Fibroblast of lung (primary cell): ENCODE measurements around the gene PPP1CC. TPM values are rescaled to one million over a fixed set of nuclear protein-coding genes. Genes with fewer than 3 reads are reported as not detected.

Experiments used
- DNase-seq, 2 donors: peaks; one replicate each; pipeline versions ENCODE4 v3.0.0 to v3.0.0-alpha.2; 2010; ENCODE audit warnings: low read depth in 2 of 2
- H2AFZ ChIP-seq: 2 replicates; pipeline ENCODE4 v1.5.1; 2012; ENCODE audit warnings: low read length, control low read depth, inconsistent platforms
- H3K27ac ChIP-seq: 2 replicates; pipeline ENCODE4 v1.5.1; 2011; ENCODE audit warnings: low read length, control low read depth; ENCODE audit not compliant: insufficient read depth
- H3K27me3 ChIP-seq: 2 replicates; pipeline ENCODE4 v1.5.1; 2011; ENCODE audit warnings: mild to moderate bottlenecking, low read length; ENCODE audit not compliant: control insufficient read depth, insufficient read depth
- H3K36me3 ChIP-seq: 2 replicates; pipeline ENCODE4 v1.5.1; 2011; ENCODE audit warnings: low read length; ENCODE audit not compliant: control insufficient read depth, insufficient read depth
- H3K4me1 ChIP-seq: 2 replicates; pipeline ENCODE4 v1.5.1; 2011; ENCODE audit warnings: low read length; ENCODE audit not compliant: control insufficient read depth, insufficient read depth; ENCODE audit errors: extremely low read depth
- H3K4me2 ChIP-seq: 2 replicates; pipeline ENCODE4 v1.5.1; 2011; ENCODE audit warnings: low read length, control low read depth; ENCODE audit not compliant: insufficient read depth; ENCODE audit errors: extremely low read depth
- H3K4me3 ChIP-seq, 4 experiments: fragments of 200-600 bp in 1 of 4; sonication (generic) in 1 of 4; replicated peaks in 1 of 4; 2 replicates each; pipeline ENCODE4 v1.5.1; 2011 to 2016; ENCODE audit warnings: low read length in 4 of 4, low read depth in 3 of 4, mild to moderate bottlenecking in 3 of 4, control low read depth in 2 of 4, inconsistent platforms in 1 of 4, mixed read lengths in 1 of 4; ENCODE audit not compliant: insufficient read depth in 1 of 4; ENCODE audit errors: control extremely low read depth in 1 of 4
- H3K79me2 ChIP-seq: 2 replicates; pipeline ENCODE4 v1.5.1; 2012; ENCODE audit warnings: mild to moderate bottlenecking, low read length, inconsistent platforms; ENCODE audit not compliant: control insufficient read depth, insufficient read depth
- H3K9ac ChIP-seq: 2 replicates; pipeline ENCODE4 v1.5.1; 2011; ENCODE audit warnings: mild to moderate bottlenecking, low read length, control low read depth; ENCODE audit not compliant: insufficient read depth
- H3K9me3 ChIP-seq: 2 replicates; pipeline ENCODE4 v1.5.1; 2012; ENCODE audit warnings: low read depth, low read length; ENCODE audit not compliant: control insufficient read depth, insufficient read depth
- H4K20me1 ChIP-seq: 2 replicates; pipeline ENCODE4 v1.5.1; 2011; ENCODE audit warnings: low read length; ENCODE audit not compliant: control insufficient read depth, insufficient read depth; ENCODE audit errors: extremely low read depth
- EZH2 ChIP-seq: IDR thresholded peaks from 2 replicates; pipeline ENCODE4 v1.5.1; 2012; ENCODE audit warnings: low read length, control low read depth, mild to moderate bottlenecking; ENCODE audit errors: missing control alignments
- polyA plus RNA-seq, 2 donors: library from polyadenylated mRNA; depleted of rRNA in 1 of 2; stranded (reverse) in 1 of 2; unstranded in 1 of 2; fragments of >200 nt; gene quantifications; 2 replicates each; pipeline ENCODE4 v1.2.1, GENCODE V29; 2011 to 2012; ENCODE audit warnings: missing spikeins in 1 of 2
- total RNA-seq: library from RNA; depleted of rRNA; stranded (reverse); fragments of >200 nt; gene quantifications from 2 replicates; pipeline ENCODE4 v1.2.1, GENCODE V29; 2014
- TF ChIP-seq, protein P1 (sequence below), 2 donors: IDR thresholded peaks in 1 of 2; conservative IDR thresholded peaks in 1 of 2; 1 replicate in 1 of 2; 2 replicates in 1 of 2; pipeline ENCODE4 v1.5.1; 2011 to 2012; ENCODE audit warnings: low read length in 2 of 2, control low read depth in 1 of 2, inconsistent platforms in 1 of 2, low read depth in 1 of 2, mild to moderate bottlenecking in 1 of 2

The PPP1CC gene
- total and polyA plus RNA-seq, 2 donors (not counting 1 experiment from before 2014, with no cell fraction given) = 110 to 112 TPM

DNA sequence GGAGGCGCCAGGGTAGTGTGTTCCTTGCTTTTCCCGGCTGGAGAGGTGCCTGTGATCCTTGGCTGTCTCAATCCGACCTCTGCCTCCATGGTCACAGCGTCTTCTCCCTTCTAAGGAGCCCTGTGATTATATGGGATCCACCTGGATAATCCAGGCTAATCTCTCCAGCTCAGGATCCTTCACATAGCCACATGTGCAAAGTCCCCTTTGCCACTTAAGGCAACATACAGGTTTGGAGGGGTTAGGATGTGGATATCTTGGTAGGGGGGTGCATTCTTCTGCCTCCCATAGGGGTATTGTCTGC lies 52.6 kb downstream of the PPP1CC start:
- no peak overlapping the region for H2AFZ ChIP-seq
- no peak for DNase-seq
- H3K9me3 ChIP-seq = no peaks in the 10 kb centered on the region
- no peak overlapping the region for H3K27ac ChIP-seq
- no peak overlapping the region for H3K4me3 ChIP-seq
- no peaks in the 10 kb centered on the region for H4K20me1 ChIP-seq
- H3K9ac ChIP-seq = no peak overlapping the region
- no peak overlapping the region for H3K4me2 ChIP-seq
- H3K27me3 ChIP-seq = peaks cover 9% of the 10 kb centered on the region
- no peaks in the 10 kb centered on the region for H3K79me2 ChIP-seq
- H3K4me1 ChIP-seq = peaks cover 3% of the 10 kb centered on the region
- TF ChIP-seq, protein P1, sequence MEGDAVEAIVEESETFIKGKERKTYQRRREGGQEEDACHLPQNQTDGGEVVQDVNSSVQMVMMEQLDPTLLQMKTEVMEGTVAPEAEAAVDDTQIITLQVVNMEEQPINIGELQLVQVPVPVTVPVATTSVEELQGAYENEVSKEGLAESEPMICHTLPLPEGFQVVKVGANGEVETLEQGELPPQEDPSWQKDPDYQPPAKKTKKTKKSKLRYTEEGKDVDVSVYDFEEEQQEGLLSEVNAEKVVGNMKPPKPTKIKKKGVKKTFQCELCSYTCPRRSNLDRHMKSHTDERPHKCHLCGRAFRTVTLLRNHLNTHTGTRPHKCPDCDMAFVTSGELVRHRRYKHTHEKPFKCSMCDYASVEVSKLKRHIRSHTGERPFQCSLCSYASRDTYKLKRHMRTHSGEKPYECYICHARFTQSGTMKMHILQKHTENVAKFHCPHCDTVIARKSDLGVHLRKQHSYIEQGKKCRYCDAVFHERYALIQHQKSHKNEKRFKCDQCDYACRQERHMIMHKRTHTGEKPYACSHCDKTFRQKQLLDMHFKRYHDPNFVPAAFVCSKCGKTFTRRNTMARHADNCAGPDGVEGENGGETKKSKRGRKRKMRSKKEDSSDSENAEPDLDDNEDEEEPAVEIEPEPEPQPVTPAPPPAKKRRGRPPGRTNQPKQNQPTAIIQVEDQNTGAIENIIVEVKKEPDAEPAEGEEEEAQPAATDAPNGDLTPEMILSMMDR (conservative IDR thresholded peaks at IDR 0.05 in 1 of 2, IDR thresholded peaks at IDR 0.05 in 1 of 2; ENCODE audit: low read depth in 1 of 2, low read length in 2 of 2) = no peak
- TF ChIP-seq EZH2 = no peak
- H3K36me3 ChIP-seq = no peaks in the 10 kb centered on the region

DNA sequence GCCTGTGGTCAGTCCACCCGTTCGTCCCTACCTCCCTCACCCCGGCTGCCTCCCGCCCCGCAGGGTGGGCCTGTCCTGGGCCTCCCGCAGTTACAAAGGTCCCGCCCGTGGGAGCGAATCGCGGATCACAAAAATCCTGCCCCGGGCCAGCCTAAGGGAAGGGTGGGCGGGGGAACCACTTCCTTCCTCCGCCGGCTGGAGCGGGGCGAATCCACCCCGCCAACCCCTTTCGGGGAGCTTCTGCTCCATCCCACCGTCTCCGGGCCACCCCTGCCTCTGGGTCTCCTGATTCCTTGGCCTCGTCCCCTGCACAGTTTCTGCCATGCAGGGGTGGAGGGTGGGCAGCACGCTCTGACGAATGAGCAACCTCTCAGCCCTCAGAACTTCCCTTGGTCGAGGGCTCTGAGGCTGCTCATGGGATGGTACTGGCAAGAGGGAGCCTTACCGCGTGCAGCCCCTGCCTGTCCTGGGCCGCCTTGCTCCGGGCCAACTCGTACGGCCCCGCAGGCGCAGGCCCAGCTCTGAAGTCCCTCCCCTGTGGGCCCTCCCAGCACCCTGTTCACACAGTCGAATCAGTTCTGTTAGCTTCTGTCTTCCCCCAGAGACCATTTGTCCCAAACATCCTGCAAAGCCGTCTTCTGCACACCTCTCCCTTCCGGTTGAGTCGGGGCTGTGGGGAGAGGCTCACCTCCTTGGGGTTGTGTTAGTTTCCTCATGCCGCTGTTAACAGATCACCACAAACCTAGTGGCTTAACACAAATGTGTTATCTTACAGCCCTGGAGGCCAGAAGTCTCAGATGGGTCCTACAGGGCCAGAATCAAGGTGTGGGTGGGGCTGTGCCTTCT lies 53.2 kb downstream of the PPP1CC start:
- Histone ChIP-seq H3K4me3 (peak overlapping the region in 2 of 4 experiments; percentile 40 to 58), H2AFZ (peak overlapping the region; percentile 89), H3K36me3 (no peaks in the 10 kb centered on the region), H3K27ac (no peak overlapping the region), H3K9ac (no peak overlapping the region), H3K4me2 (peak overlapping the region; percentile 64), H3K9me3 (no peaks in the 10 kb centered on the region), H4K20me1 (no peaks in the 10 kb centered on the region), H3K27me3 (peaks cover 9% of the 10 kb centered on the region), H3K4me1 (peaks cover 3% of the 10 kb centered on the region), H3K79me2 (no peaks in the 10 kb centered on the region)
- DNase-seq = peak; percentile 25 to 26
- TF ChIP-seq EZH2 = peak; percentile 27
- TF ChIP-seq, protein P1 (conservative IDR thresholded peaks at IDR 0.05 in 1 of 2, IDR thresholded peaks at IDR 0.05 in 1 of 2; ENCODE audit: low read depth in 1 of 2, low read length in 2 of 2) = no peak

DNA sequence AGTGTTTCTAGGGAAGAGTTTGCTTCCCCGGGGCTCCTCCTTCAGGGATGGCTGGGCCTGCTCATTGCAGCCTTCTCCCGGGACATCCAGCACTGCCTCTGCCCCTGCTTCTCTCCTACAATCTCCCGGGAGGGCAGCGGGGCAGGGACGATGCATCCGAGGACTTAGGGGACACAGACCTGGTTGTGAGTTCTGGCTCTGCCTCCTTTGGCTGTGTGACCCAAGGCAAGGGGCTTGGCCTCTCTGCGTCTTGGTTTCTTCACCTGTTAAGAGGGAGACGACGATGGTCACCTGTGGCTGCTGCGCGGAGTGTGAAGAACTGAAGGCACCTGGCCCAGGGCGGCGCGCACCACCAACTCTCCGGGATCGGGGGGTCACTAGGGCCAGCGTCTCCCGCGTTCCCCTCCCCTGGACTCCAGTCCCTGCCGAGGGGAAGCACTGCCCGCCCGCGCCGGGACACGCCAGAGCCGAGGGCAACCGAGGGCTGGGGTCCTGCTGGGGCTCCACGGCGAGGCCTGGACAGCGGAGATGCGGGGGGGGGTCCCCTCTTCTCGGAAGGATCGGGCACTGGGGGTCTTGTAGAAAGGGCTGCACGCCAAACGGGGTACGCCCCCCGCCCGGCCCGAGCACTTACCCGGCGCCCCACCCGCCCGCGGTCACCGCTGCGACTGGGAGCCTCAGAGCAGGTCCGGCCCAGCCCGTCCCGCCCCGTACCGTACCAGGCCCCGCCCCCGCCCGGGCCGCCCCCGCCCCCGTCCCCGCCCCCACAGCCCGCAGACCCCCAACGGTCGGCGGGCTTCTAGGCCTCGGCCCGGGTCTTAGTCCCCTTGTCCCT lies 54.0 kb downstream of the PPP1CC start, which contains the start of gene HVCN1:
HVCN1 (minus strand) TSS at position 670 of the 835 bp plus-strand sequence. CDS start 5,870 bp downstream, outside the sequence.
- Histone ChIP-seq H2AFZ (peak within 1 kb of the TSS; percentile 89), H3K9me3 (no peaks in the 10 kb centered on the region), H3K9ac (no peak within 1 kb of the TSS), H3K4me2 (peak within 1 kb of the TSS; percentile 90), H3K36me3 (no peaks in the 10 kb centered on the region), H3K79me2 (no peaks in the 10 kb centered on the region), H3K27ac (no peak within 1 kb of the TSS), H3K27me3 (peaks cover 9% of the 10 kb centered on the region), H3K4me1 (peaks cover 3% of the 10 kb centered on the region), H4K20me1 (no peaks in the 10 kb centered on the region), H3K4me3 (peak within 1 kb of the TSS; percentile 40 to 58 (median 44))
- DNase-seq = peak in 1 of 2 donors; percentile 15
- TF ChIP-seq, protein P1 (conservative IDR thresholded peaks at IDR 0.05 in 1 of 2, IDR thresholded peaks at IDR 0.05 in 1 of 2; ENCODE audit: low read depth in 1 of 2, low read length in 2 of 2) = no peak
- no peak for TF ChIP-seq EZH2
